GM19238 (cell line): ENCODE data around the gene RPL22.
"Not testable (repeated sequence)": the region's sequence is repeated elsewhere in the genome, so short reads cannot be mapped to it uniquely, and the experiment has no call there.

Source experiments
- DNase-seq: peaks from one replicate; pipeline ENCODE4 v3.0.0; 2011; ENCODE audit warnings: low spot score; ENCODE audit not compliant: insufficient read length

The RPL22 gene

GRCh38 chr1:6234502-6235295 lies 35.3 kb upstream of the RPL22 start:
- no peak for DNase-seq

- no peak for DNase-seq
Measured at GRCh38 chr1:6233376-6233775, 34.0 kb upstream of the RPL22 start.

- DNase-seq = no peak
Measured at GRCh38 chr1:6225651-6226050, 26.3 kb upstream of the RPL22 start.

GRCh38 chr1:6224718-6225117 lies 25.3 kb upstream of the RPL22 start:
- DNase-seq = no peak

GRCh38 chr1:6223617-6224016 lies 24.2 kb upstream of the RPL22 start:
- no peak for DNase-seq

- no peak for DNase-seq
Measured at GRCh38 chr1:6222636-6223035, 23.2 kb upstream of the RPL22 start.

GRCh38 chr1:6221210-6221784 lies 21.9 kb upstream of the RPL22 start:
- DNase-seq = no peak

- no peak for DNase-seq
Measured at GRCh38 chr1:6220236-6220635, 20.8 kb upstream of the RPL22 start.

- not testable (repeated sequence) for DNase-seq
Measured at GRCh38 chr1:6219641-6220040, 20.2 kb upstream of the RPL22 start.

GRCh38 chr1:6218375-6219164 lies 19.2 kb upstream of the RPL22 start:
- DNase-seq = no peak

- DNase-seq = no peak
Measured at GRCh38 chr1:6212193-6212959, 13.0 kb upstream of the RPL22 start.

GRCh38 chr1:6211731-6212130 lies 12.3 kb upstream of the RPL22 start:
- no peak for DNase-seq

- DNase-seq = no peak
Measured at GRCh38 chr1:6210591-6211355, 11.4 kb upstream of the RPL22 start.

- DNase-seq = no peak
Measured at GRCh38 chr1:6209661-6210580, 10.5 kb upstream of the RPL22 start.

- DNase-seq = peak; percentile 51
Measured at GRCh38 chr1:6208723-6209660, 9.6 kb upstream of the RPL22 start.

- no peak for DNase-seq
Measured at GRCh38 chr1:6207921-6208320, 8.5 kb upstream of the RPL22 start.

- DNase-seq = no peak
Measured at GRCh38 chr1:6207075-6207885, 7.9 kb upstream of the RPL22 start.

- DNase-seq = no peak
Measured at GRCh38 chr1:6206520-6206855, 7.1 kb upstream of the RPL22 start.
